ENCODE results near the gene FER1L5. TPM values are rescaled to one million over a fixed set of nuclear protein-coding genes. Genes with fewer than 3 reads are reported as not detected.

FER1L5 gene
- not detected for total RNA-seq

- no peak for TF ChIP-seq CTCF (IDR thresholded peaks at IDR 0.05)
- ATAC-seq (ENCODE audit: low FRiP score) (no peak), DNase-seq (ENCODE audit: low spot score) (no peak)
Observed at GRCh38 chr2:96642564-96643360, at the start of gene FER1L5. TSS of gene FER1L5 (plus strand) at chr2:96642764. CDS start at chr2:96642837, 73 bp downstream.

GRCh38 chr2:96594282-96594681 lies 48.3 kb upstream of the FER1L5 start:
- no peak for ATAC-seq (ENCODE audit: low FRiP score)
- TF ChIP-seq CTCF (IDR thresholded peaks at IDR 0.05), result no peak
- no peak for DNase-seq (ENCODE audit: low spot score)

GRCh38 chr2:96594691-96595152 lies 47.8 kb upstream of the FER1L5 start:
- no peak for TF ChIP-seq CTCF (IDR thresholded peaks at IDR 0.05)
- DNase-seq (ENCODE audit: low spot score) (no peak), ATAC-seq (ENCODE audit: low FRiP score) (no peak)

- ATAC-seq (ENCODE audit: low FRiP score) (no peak), DNase-seq (ENCODE audit: low spot score) (no peak)
- TF ChIP-seq CTCF (IDR thresholded peaks at IDR 0.05), result no peak
Observed at GRCh38 chr2:96596596-96596995, 46.0 kb upstream of the FER1L5 start.

GRCh38 chr2:96599941-96600340 lies 42.6 kb upstream of the FER1L5 start:
- TF ChIP-seq CTCF (IDR thresholded peaks at IDR 0.05), result no peak
- DNase-seq (ENCODE audit: low spot score) (no peak), ATAC-seq (ENCODE audit: low FRiP score) (no peak)

- ATAC-seq (ENCODE audit: low FRiP score) (peak; percentile 32), DNase-seq (ENCODE audit: low spot score) (no peak)
- TF ChIP-seq CTCF (IDR thresholded peaks at IDR 0.05), result no peak
Observed at GRCh38 chr2:96601382-96602292, 40.9 kb upstream of the FER1L5 start.

Data from omental fat pad (tissue), 4 donors.